SU-DHL-6 (cell line): ENCODE results near the gene PTPN14.

Experiments
- H2AFZ ChIP-seq: fragments of 200-600 bp; sonication (generic); 2 replicates; pipeline ENCODE4 v1.6.1; 2014; ENCODE audit warnings: low read depth, mild to moderate bottlenecking, moderate library complexity, mixed read lengths, antibody characterized with exemption, low read length; ENCODE audit not compliant: severe bottlenecking
- H3F3A ChIP-seq: fragments of 200-600 bp; shearing (Covaris generic); 2 replicates; pipeline ENCODE4 v1.6.0; 2016; ENCODE audit warnings: antibody characterized with exemption, mild to moderate bottlenecking; ENCODE audit not compliant: insufficient read depth
- H3K27ac ChIP-seq: fragments of 200-600 bp; sonication (generic); 2 replicates; pipeline ENCODE4 v1.5.1; 2016; ENCODE audit warnings: low read depth, mild to moderate bottlenecking, low read length, moderate library complexity, mixed read lengths
- H3K27me3 ChIP-seq: fragments of 200-600 bp; sonication (generic), shearing (Covaris generic); 2 replicates; pipeline ENCODE4 v1.6.0; 2014; ENCODE audit warnings: mild to moderate bottlenecking, low read length
- H3K36me3 ChIP-seq: fragments of 200-600 bp; sonication (generic); 2 replicates; pipeline ENCODE4 v1.6.1; 2014; ENCODE audit warnings: mild to moderate bottlenecking, low read length, mixed read lengths
- H3K4me2 ChIP-seq: fragments of 300-600, 200-600 bp; shearing (Covaris generic), sonication (generic); 2 replicates; pipeline ENCODE4 v1.6.0; 2014; ENCODE audit warnings: low read length, low read depth, mild to moderate bottlenecking; ENCODE audit not compliant: poor library complexity, severe bottlenecking
- H3K4me3 ChIP-seq: fragments of 200-600 bp; sonication (generic); 2 replicates; pipeline ENCODE4 v1.5.1; 2014; ENCODE audit warnings: antibody characterized with exemption, low read length, mild to moderate bottlenecking, mixed read lengths; ENCODE audit not compliant: insufficient read depth, poor library complexity, severe bottlenecking
- H3K79me2 ChIP-seq: fragments of 200-600 bp; sonication (generic); 2 replicates; pipeline ENCODE4 v1.6.1; 2014; ENCODE audit warnings: mild to moderate bottlenecking, low read length, moderate library complexity; ENCODE audit not compliant: insufficient read depth
- H3K9ac ChIP-seq: fragments of 200-600 bp; sonication (generic); 2 replicates; pipeline ENCODE4 v1.7.0; 2014; ENCODE audit warnings: mild to moderate bottlenecking, low read length
- H3K9me2 ChIP-seq: fragments of 200-600 bp; sonication (generic); replicated peaks from 2 replicates; pipeline ENCODE4 v1.6.1; 2014; ENCODE audit warnings: low read length; ENCODE audit not compliant: insufficient read depth
- H3K9me3 ChIP-seq: fragments of 200-600 bp; sonication (generic); 2 replicates; pipeline ENCODE4 v1.6.1; 2014; ENCODE audit warnings: low read length, mixed read lengths; ENCODE audit not compliant: insufficient read depth
- H4K20me1 ChIP-seq: fragments of 200-600 bp; sonication (generic); 2 replicates; pipeline ENCODE4 v1.6.1; 2014; ENCODE audit warnings: low read depth, mild to moderate bottlenecking, antibody characterized with exemption, low read length, moderate library complexity, mixed read lengths
- CTCF ChIP-seq: fragments of 200-600 bp; sonication (generic); IDR thresholded peaks from one replicate; pipeline ENCODE4 v1.5.1; 2017; ENCODE audit warnings: antibody characterized with exemption, mild to moderate bottlenecking, low read length, moderate library complexity; ENCODE audit not compliant: insufficient read depth, poor library complexity, severe bottlenecking
- EZH2phosphoT487 ChIP-seq: fragments of 200-600 bp; sonication (generic), shearing (Covaris generic); conservative IDR thresholded peaks from 2 replicates; pipeline ENCODE4 v1.6.1; 2018; ENCODE audit warnings: mild to moderate bottlenecking, antibody characterized with exemption, low read length, moderate library complexity, mixed read lengths

PTPN14 gene

GRCh38 chr1:214549604-214550003 lies 1.8 kb downstream of the PTPN14 start:
- Histone ChIP-seq H3K9me2 (no peaks in the 10 kb centered on the region), H3K9ac (no peak overlapping the region), H3K36me3 (no peaks in the 10 kb centered on the region), H2AFZ (no peak overlapping the region), H3K27me3 (no peaks in the 10 kb centered on the region), H3K4me3 (no peak overlapping the region), H3K79me2 (no peaks in the 10 kb centered on the region), H3K27ac (no peak overlapping the region), H4K20me1 (no peaks in the 10 kb centered on the region), H3K4me2 (no peak overlapping the region), H3F3A (no peaks in the 10 kb centered on the region), H3K9me3 (no peaks in the 10 kb centered on the region)
- no peak for TF ChIP-seq EZH2phosphoT487

GRCh38 chr1:214548988-214549387 lies 2.4 kb downstream of the PTPN14 start:
- no peak overlapping the region for H3K9ac ChIP-seq
- no peaks in the 10 kb centered on the region for H3K79me2 ChIP-seq
- no peaks in the 10 kb centered on the region for H3F3A ChIP-seq
- H3K27ac ChIP-seq: no peak overlapping the region
- H3K9me2 ChIP-seq: no peaks in the 10 kb centered on the region
- no peak overlapping the region for H3K4me3 ChIP-seq
- H4K20me1 ChIP-seq: no peaks in the 10 kb centered on the region
- H3K9me3 ChIP-seq: no peaks in the 10 kb centered on the region
- no peaks in the 10 kb centered on the region for H3K27me3 ChIP-seq
- H3K4me2 ChIP-seq: no peak overlapping the region
- TF ChIP-seq EZH2phosphoT487: no peak
- TF ChIP-seq CTCF: no peak
- no peak overlapping the region for H2AFZ ChIP-seq
- no peaks in the 10 kb centered on the region for H3K36me3 ChIP-seq

GRCh38 chr1:214548271-214548670 lies 3.1 kb downstream of the PTPN14 start:
- H3K36me3 ChIP-seq: no peaks in the 10 kb centered on the region

GRCh38 chr1:214547747-214548146 lies 3.7 kb downstream of the PTPN14 start:
- Histone ChIP-seq H3K4me2 (no peak overlapping the region), H3F3A (no peaks in the 10 kb centered on the region), H3K27me3 (no peaks in the 10 kb centered on the region), H3K9ac (no peak overlapping the region), H3K9me3 (no peaks in the 10 kb centered on the region), H3K4me3 (no peak overlapping the region), H4K20me1 (no peaks in the 10 kb centered on the region), H3K79me2 (no peaks in the 10 kb centered on the region), H3K36me3 (no peaks in the 10 kb centered on the region), H2AFZ (no peak overlapping the region), H3K9me2 (no peaks in the 10 kb centered on the region), H3K27ac (no peak overlapping the region)
- TF ChIP-seq EZH2phosphoT487 (no peak), CTCF (no peak)

More at GRCh38 chr1:214548271-214548670, 3.1 kb downstream of the PTPN14 start:
- Histone ChIP-seq H3K9me2 (no peaks in the 10 kb centered on the region), H3K79me2 (no peaks in the 10 kb centered on the region), H3K4me3 (no peak overlapping the region), H3K27ac (no peak overlapping the region), H4K20me1 (no peaks in the 10 kb centered on the region), H3K4me2 (no peak overlapping the region), H2AFZ (no peak overlapping the region), H3F3A (no peaks in the 10 kb centered on the region), H3K27me3 (no peaks in the 10 kb centered on the region), H3K9me3 (no peaks in the 10 kb centered on the region), H3K9ac (no peak overlapping the region)
- TF ChIP-seq EZH2phosphoT487: no peak
- TF ChIP-seq CTCF: no peak
